SKM-1 (cell line): ENCODE data around the gene ELK4.
A peak's percentile ranks its signal among the peaks of the same experiment; 100 is the strongest.
"Not testable (repeated sequence)": the region's sequence is repeated elsewhere in the genome, so short reads cannot be mapped to it uniquely, and the experiment has no call there.

Source experiments
- DNase-seq: peaks from one replicate; lab custom pipeline; 2025; ENCODE audit not compliant: unreplicated experiment; lab: John Stamatoyannopoulos, UW

The ELK4 gene

DNA sequence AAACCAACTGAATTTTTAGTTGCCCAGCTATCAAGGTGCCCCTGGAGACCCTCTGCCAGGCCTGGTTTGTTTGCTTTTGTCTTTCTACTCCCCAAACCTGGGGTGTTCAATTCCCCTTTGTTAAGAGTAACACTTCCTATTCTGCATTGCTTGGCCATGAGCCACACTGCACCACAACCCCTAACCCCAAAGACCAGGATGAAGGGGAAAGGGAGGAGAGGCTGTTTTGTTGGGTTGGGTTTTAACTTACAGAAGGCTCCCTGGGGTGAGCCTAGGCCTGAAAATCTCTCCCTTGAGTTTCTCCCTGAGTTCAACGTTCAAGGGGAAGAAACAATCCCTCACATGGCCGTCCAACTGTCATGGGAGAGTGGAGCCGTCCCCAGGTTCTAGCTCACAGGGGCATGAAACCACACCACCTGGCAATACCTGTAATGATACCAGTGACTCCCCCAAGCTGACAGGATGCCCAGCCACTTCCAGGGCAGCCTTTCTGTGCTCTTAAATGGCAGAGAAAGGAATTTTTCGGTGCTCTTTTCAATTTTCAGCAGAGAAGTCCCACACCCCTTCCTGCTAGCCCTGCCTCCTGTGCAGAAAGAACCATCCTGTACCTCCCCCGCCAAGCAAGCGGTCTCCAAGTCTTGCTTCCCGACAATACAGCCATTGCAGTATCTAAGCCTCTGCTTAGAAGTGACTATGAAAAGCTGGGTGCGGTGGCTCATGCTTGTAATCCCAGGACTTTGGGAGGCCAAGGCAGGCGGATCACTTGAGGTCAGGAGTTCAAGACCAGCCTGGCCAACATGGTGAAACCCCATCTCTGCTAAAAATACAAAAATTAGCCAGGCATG, 33.6 kb upstream of the ELK4 start:
- no peak for DNase-seq

DNA sequence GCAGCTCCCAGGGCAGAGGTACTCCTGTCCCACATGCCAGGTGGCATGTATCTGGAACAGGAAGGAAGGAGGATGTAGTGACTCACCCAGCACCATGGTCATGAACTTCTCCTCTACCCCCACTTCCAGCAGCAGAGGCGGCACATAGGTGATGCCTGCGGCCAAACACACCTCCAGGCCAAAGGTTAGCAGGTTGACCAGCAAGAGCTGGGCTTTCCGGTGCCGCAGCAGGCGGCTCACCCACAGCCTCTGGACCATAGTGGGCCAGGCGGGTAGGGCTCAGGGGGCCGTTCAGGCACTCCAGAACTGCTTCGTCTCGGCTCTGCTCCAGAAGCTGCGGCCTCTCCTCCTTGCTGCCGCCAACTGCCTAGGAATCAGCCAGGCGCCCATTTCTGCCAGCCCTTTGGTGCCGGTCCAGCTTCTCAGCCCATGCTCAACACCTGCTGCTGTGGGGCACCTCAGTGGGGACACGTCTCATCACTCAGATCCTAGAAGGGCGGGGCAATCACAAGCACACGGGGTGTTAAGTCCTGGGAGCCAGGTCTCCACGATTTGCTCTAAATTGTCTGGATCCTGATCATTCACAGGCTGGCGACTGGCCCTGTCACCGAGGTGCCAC, 32.7 kb upstream of the ELK4 start:
- no peak for DNase-seq

DNA sequence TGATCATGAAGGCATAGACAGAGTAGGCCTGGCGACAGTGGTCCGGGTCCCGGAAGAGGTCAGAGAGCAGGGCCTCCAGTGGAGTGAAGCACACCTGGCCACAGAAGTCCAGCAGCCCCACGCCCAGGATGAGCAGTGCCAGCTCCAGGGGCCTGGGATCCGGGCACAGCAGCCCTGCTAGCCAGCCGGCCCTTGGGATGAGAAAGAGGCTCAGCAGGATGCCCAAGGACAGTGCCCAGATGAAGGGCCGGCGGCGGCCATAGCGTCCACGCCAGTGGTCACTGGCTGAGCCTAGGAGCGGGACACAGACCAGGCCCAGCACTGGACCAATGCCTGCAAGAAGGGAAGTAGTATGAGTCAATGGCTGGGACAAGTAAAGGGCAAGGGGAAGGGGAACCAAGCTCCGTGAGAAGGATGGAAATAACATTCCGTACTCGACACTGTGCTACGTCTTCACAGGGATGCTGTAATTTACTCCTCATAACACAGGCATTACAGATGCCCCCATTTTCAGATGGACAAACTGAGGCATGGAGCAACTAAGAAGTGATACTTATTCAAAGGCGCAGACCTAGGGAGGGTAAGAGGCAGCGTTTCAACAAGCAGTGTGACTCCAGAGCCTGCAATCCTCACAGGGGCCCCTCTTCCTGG, 31.6 kb upstream of the ELK4 start:
- no peak for DNase-seq

DNA sequence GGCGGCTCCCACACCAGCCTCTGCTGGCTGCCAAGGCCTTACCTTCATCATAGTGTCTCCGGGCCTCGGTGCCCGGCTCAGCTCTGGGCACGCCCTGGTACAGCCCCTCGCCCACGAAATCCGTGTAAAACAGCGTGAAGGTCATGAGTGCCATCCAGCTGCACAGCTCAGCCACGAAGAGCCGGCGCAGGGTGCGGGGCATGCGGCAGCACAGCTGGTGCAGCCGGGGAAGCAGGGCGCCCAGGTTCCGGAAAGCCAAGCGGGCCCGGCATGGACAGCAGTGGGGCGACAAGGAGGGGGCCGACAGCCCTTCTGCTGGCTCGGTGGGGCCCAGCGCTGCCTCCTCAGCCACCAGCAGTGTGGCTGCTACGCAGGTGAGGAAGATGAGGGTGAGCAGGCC, 31.0 kb upstream of the ELK4 start:
- DNase-seq = no peak

DNA sequence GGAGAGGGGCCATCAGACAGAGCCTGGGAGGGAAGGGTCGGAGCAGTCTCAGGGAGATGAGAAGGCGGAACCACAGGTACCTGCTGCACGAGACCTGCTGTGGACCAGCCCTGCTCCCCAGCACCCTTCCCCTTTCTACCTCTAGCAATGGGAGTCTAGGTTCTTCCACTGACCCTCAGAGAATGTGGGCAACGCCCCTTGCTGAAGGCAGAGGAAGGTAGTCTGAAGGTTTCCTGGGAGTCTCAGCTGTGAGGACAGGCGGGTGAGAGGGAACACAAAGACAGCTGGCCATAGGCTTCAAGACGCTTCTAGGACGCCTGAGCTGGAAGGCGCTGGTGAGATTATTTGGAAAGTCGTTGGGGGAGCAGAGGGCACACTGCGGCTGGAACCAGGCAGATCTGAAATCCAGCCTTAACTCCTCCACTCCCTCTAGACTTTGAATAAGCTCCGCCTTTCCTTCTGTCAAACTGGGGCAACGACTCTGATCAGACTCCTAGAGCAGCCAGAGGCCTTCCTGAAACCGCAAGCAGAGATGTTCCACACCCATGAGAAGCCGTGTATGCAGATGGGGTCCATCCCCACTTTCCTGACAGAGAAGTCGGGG, 30.4 kb upstream of the ELK4 start:
- DNase-seq = no peak

DNA sequence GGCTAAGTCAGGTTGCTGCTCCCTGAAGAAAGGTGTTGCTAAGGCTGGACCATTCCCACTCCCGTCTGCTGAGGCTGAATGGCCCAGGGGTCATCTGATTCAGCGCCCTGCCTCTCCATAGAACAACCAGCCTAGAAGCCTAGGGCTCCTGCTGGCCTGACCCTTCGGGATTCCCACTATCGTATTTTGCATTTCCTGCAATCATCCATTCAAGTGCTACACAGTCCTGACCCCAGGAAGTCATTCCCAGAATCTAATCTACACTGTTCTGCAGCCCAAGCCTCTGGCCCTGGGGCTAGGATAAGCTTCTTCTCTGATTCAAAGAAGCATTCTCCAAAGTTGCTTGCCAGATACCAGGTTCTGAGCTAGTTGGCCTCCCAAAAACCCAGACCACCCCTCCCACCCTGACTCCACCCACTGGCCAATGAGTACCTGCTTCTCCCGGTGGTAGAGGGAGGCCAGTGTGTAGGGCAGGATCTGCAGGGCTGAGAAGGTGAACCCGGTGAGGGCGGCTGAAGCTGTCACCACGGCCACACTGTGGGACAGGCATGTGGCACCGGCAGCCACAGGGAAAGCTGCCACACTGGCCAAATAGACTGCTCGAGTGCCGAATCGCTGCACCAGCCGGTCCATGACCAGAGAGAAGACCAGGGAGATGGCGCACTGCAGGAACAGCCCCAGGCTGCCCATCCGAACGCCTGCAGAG, 29.8 kb upstream of the ELK4 start:
- no peak for DNase-seq

DNA sequence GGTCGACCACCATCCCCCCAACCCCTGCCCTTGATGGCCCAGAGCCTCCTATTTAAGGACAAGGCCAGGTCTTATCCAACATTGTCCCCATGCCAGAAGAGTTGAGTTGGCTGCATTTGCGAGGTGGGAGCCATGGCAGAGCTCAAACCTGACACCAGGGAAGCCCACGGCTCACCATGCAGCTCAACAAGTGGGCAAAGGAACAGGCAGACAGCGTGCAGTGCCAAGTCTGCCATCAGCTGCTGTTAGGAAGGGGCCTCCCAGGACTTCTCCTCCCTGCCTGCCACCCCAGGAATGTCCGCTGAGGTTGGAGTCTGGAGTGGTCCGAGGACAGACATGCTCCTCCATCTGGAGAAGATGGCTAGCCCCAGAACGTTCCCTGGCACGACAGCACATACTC, 28.6 kb upstream of the ELK4 start:
- DNase-seq = no peak

DNA sequence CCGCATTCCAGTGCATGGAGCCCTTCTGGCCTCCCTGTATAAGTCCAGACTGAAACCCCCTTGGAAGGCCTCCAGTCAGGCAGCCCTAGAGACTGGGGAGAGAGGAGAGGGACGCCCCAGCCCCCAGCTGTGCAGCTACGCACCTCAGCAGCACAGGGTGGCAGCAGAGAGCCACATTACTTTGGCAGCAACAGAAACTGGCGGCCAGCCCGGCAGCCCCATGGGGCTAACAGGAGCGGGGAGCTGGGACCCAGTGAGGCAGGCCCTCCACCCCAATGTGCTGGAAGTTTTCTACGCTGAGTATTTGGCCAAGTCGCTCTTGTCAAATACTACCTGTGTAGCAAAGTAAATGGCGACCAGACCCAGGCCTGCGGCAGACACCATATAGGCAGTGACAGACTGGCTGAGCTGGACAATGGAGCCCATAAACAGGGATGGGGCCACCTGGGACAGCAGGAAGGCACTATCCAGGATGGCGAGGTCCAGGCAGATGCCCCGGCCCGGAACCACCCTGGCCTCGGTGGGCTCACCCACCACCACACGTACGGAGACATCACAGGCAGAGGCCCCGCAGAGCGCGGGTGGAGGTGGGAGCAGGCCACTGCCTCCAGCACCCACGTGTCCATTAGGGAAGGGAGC, 27.3 kb upstream of the ELK4 start:
- DNase-seq = peak; percentile 64

DNA sequence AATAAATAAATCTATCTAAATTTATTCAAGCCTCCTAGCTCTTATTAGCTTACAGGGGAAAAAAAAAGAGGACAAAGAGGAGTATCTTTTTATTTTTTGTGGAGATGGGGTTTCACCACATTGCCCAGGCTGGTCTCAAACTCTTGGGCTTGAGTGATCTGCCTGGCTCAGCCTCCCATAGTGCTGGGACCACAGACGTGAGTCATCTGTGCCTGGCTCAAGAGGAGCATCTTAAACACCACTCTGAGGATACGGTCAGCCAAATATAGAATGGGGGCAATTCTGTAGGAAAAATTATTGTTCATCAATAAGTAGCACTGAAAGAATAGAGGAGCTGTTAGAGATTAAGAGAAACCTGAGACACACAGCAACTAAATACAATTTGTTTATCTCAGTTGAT, 24.4 kb upstream of the ELK4 start:
- no peak for DNase-seq

DNA sequence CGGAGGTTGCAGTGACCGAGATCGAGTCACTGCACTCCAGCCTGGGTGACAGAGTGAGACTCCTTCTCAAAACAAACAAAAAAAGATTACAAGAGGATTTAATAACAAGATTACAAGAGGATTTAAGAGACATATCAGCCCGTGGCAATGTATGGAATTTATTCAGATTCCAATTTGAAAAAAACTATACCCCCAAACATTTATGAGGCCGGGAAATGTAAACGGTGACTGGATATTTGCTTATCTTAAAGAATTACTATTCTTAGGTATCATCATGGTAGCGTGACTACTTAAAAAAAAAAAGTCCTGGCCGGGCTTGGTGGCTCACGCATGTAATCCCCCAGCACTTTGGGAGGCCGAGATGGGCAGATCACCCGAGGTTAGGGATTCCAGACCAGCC, 21.2 kb upstream of the ELK4 start:
- no peak for DNase-seq

DNA sequence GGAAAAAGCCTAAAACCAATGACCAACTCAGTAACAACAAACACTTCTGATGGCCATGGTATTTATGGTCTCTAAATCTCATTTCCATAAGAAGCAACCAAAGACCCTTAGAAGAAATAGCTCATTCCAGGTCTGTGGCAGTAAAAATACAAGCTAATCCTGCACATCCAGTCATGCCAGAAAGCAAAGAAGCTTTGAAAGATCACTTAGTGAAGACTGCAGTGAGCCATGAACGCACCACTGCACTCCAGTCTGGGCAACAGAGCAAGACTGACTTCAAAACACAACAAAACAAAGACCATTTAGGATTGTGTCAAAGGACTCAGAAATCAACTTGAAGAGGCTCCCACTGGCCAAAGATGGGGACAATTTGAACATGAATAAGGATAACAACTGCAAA, 18.4 kb upstream of the ELK4 start:
- DNase-seq = no peak

DNA sequence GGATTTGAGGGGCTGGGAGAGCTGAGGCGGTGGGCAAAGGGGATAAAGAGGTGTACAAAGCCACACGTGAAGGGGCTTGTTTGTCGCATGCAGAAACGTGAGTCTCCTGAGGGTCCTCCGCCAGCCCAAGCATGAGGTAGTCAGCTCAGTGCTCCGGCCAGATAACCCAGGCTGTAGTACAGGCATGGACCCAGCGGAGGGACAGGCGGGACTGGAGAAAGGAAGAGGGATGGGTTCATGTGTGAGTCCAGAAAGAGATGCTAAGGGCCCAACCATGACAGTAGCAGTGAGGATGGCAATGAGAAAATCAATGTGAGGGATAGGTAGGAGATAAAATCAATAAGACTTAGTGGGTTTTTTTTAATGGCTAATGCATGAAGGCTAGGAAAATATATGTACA, 13.7 kb upstream of the ELK4 start:
- DNase-seq = no peak

DNA sequence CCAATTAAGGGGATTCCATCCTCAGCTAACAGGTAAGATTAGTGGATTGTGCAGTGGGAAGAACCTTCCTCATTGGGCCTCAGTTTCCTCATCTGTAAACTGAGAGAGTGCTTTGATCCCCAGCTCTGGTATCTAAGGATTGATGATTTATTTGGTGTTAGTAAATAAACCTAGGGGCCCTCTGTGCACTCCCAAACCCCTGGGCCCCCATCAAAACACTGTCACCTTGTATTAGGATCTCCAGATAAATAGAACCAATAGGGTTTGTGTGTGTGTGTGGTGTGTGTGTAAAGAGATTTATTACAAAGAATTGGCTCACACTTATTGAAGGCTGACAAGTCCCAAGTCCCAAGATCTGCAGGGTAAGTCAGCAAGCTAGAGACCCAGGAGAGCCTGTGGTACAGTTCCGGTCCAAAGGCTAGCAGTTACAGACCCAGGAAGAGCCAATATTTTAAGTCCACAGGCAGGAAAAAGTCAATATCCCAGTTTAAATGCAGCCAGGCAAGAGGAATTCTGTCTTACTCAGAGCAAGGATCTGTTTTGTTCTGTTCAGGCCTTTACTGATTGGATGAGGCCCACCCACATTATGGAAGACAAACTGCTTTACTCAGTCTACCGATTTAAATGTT, 11.0 kb upstream of the ELK4 start:
- DNase-seq = no peak

DNA sequence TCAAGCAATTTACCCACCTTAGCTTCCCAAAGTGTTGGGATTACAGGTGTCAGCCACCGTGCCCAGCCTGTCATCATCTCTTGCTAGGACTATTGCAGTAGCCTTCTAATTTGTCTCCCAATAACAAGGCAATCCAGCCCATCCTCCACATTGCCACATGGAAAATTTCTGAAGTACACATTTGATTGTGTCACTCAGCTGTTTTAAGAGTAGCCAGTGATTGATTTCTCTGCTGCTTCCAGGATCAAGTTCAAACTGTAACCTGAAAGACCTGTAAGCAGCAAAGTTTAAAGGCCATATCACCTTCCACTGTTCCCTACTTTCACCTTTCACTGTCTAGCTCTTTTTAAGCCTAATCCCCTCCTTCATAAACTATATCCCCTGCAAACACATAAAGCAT, 7.8 kb upstream of the ELK4 start:
- no peak for DNase-seq

DNA sequence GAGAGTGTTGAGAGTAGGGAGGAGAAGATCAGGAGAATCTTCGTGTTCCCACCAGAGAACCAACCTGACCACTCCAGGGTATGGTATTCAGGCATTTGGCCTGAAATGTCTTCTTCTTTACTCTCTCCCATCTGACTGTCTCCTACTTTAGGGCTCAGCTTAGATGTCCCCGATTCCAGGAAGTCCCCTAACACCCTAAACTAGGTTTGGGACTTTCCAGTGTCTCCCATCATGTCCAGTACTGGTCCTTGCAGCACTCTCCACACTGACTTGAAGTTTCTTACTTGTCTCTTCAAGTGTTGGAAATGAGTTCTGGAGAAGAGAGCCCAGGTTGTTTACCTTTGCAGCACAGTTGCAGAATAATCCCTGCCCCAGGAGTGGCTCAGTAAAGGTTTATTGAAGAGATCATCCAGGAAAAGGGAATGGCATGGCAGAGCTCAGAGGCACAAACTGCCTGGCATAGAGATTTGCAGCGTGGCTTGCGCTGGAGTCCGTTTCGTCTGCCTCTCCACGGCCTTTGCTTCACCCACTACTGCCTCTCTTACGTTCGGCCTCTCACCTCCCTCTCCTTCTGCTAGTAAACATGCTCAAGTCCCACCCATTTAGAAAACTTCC, 6.2 kb upstream of the ELK4 start:
- DNase-seq = no peak

DNA sequence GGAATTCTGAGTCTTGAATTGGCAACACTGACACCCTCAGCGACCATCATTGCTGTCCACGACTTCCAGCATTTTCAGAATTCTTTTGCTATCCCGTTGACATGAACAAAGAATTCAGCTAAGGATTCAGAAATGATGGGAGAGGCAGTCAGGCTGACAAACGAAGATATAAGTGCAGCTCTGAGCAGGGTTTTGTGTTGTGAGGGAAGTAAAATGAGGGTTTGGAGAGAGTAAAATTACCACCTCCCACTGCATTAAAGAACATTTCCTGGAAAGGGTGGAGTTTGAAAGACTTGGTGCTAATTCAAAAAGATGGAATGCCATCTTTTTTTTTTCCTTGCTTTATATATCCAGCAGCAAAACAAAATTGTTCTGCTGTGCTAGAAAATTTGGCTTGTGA, 4.9 kb upstream of the ELK4 start:
- no peak for DNase-seq

DNA sequence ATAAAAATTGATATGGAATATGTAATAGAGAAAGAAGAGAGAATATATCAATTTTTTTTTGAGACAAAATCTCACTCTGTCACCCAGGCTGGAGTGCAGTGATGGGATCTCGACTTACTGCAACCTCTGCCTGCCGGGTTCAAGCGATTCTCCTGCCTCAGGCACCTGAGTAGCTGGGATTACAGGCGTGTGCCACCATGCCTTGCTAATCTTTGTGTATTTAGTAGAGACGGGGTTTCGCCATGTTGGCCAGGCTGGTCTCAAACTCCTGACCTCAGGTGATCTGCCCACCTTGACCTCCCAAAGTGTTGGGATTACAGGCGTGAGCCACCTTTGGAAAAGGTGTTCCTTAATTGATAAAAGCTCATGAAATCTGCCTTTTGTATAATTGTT, 4.3 kb upstream of the ELK4 start:
- DNase-seq = not testable (repeated sequence)

DNA sequence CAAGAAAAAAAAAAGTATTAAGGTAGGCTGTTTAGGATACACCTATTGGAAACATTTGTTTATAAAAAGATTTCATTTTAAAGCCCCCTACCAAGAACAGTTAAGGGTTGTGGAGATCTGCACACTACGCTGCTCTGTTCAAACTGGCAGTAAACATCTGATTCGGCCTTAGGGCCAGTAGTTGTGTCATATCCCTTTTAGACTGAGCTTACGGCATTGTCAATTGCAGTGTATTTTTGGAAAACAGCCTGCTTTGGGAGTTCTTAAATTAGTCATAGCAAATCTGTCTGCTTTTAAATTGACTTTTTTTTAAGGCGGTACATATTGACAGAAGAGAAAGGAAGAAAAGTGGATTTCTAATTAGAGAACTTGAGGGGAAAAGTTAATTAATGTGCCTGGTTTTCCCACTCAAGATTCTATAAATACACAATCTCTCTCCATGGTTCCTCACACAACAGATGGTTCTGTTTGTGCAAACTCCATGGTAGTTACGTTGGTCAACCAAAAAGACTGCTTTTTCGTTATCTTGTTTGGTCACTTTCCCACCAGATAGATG, 1.7 kb upstream of the ELK4 start:
- no peak for DNase-seq

DNA sequence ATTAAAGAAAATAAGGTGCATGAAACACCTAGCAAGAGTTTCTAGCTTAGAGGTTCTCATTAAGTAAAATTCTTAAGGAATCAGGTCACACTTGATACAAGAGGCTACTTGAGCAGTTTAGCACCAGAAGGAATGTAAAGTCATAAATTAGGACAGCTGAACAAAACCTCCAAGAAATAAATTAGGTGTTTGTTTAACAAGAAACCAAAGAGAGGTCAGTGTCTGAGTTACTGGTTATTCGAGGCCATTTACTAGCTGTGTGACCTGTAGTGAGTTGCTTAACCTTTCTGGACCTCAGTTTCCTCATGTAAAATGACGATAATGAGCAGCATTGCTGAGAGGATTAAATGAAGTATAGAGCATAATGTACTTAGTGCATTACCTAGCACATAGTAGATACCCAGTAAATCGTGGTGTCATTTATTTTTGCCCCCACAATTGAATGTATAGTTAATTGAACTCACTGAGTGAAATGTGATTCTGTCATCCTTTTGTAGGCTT, 908 bp upstream of the ELK4 start:
- no peak for DNase-seq
